GM12872 (cell line): ENCODE measurements around the gene TEX36.

Source experiments
- CTCF ChIP-seq: IDR thresholded peaks from 3 replicates; pipeline ENCODE4 v1.5.1; 2011; ENCODE audit warnings: low read depth, mild to moderate bottlenecking, low read length, moderate library complexity; ENCODE audit not compliant: insufficient read depth

The TEX36 gene

GRCh38 chr10:125609859-125610258 is 73.1 kb downstream of the TEX36 start:
- no peak for TF ChIP-seq CTCF

GRCh38 chr10:125608474-125608873 is 74.5 kb downstream of the TEX36 start:
- TF ChIP-seq CTCF = no peak

GRCh38 chr10:125607689-125608290 is 75.2 kb downstream of the TEX36 start:
- TF ChIP-seq CTCF = no peak

GRCh38 chr10:125606414-125607010 is 76.5 kb downstream of the TEX36 start:
- no peak for TF ChIP-seq CTCF
